H1 (cell line): ENCODE data around the gene GMPR2. TPM values are rescaled to one million over a fixed set of nuclear protein-coding genes. Genes with fewer than 3 reads are reported as not detected.

Source experiments
- BACH1 ChIP-seq: IDR thresholded peaks from 2 replicates; pipeline ENCODE4 v1.6.1; 2012; ENCODE audit warnings: low read length, improper control_type of control experiment
- CEBPB ChIP-seq: IDR thresholded peaks from 2 replicates; pipeline ENCODE4 v1.6.1; 2012; ENCODE audit warnings: low read depth, low read length
- HDAC6 ChIP-seq: IDR thresholded peaks from one replicate; pipeline ENCODE4 v1.7.1; 2012; ENCODE audit warnings: low read depth, mild to moderate bottlenecking, inconsistent platforms, low read length, moderate library complexity
- JUND ChIP-seq: IDR thresholded peaks from 2 replicates; pipeline ENCODE4 v1.6.1; 2011; ENCODE audit warnings: mild to moderate bottlenecking, improper control_type of control experiment, low read length
- PHF8 ChIP-seq: fragments of 200-600 bp; sonication (generic); conservative IDR thresholded peaks from 2 replicates; pipeline ENCODE4 v1.7.1; 2012; ENCODE audit warnings: low read depth, mild to moderate bottlenecking, inconsistent platforms, low read length, moderate library complexity
- RNF2 ChIP-seq: fragments of 200-900, 300-1000 bp; sonication (generic); IDR thresholded peaks from 2 replicates; pipeline ENCODE4 v1.7.1; 2016; ENCODE audit warnings: borderline replicate concordance, low read depth, mild to moderate bottlenecking, antibody characterized with exemption, low read length; ENCODE audit not compliant: poor library complexity, severe bottlenecking; ENCODE audit errors: missing control alignments
- SP4 ChIP-seq: IDR thresholded peaks from 2 replicates; pipeline ENCODE4 v1.6.1; 2012; ENCODE audit warnings: low read length, inconsistent platforms
- TAF1 ChIP-seq: IDR thresholded peaks from 2 replicates; pipeline ENCODE4 v1.6.1; 2011; ENCODE audit warnings: mild to moderate bottlenecking, low read depth, low read length
- TCF12 ChIP-seq: IDR thresholded peaks from 2 replicates; pipeline ENCODE4 v1.6.1; 2011; ENCODE audit warnings: low read depth, mild to moderate bottlenecking, low read length
- polyA plus RNA-seq, 7 experiments: library from polyadenylated mRNA; depleted of rRNA in 3 of 7; stranded (reverse) in 5 of 7; unstranded in 2 of 7; fragments of >200 nt in 5 of 7; fragments of 200-250 nt in 2 of 7; gene quantifications; 1 replicate in 5 of 7; 2 replicates in 1 of 7; 4 replicates in 1 of 7; pipeline versions ENCODE4 v1.2.1 to v1.2.3, GENCODE V29; 2011 to 2013; ENCODE audit warnings: missing spikeins in 2 of 7, mixed read lengths in 2 of 7
- total RNA-seq: library from RNA; stranded (reverse); fragmentation: NEBNext Ultra II Directional; extraction: Animal tissue kit (Norgen Biotek cat#: 25700); gene quantifications from 2 replicates; pipeline ENCODE4 v1.2.1, GENCODE V29; 2021
- TF ChIP-seq, protein P1 (sequence below): IDR thresholded peaks from 2 replicates; pipeline ENCODE4 v1.6.1; 2012; ENCODE audit warnings: low read length, inconsistent platforms
- TF ChIP-seq, protein P2 (sequence below), 3 experiments: IDR thresholded peaks; 1 replicate in 2 of 3; 2 replicates in 1 of 3; pipeline versions ENCODE4 v1.5.1 to v1.6.1; 2011; ENCODE audit warnings: low read length in 3 of 3, mild to moderate bottlenecking in 3 of 3, inconsistent platforms in 2 of 3, low read depth in 1 of 3, moderate library complexity in 1 of 3; ENCODE audit not compliant: insufficient read depth in 1 of 3; ENCODE audit errors: control extremely low read depth in 1 of 3

The GMPR2 gene
- total and polyA plus RNA-seq, 2 of the 8 experiments (the other 6 are each of a cell fraction or from before 2014, with no cell fraction given): 61.6 to 85.3 TPM

DNA sequence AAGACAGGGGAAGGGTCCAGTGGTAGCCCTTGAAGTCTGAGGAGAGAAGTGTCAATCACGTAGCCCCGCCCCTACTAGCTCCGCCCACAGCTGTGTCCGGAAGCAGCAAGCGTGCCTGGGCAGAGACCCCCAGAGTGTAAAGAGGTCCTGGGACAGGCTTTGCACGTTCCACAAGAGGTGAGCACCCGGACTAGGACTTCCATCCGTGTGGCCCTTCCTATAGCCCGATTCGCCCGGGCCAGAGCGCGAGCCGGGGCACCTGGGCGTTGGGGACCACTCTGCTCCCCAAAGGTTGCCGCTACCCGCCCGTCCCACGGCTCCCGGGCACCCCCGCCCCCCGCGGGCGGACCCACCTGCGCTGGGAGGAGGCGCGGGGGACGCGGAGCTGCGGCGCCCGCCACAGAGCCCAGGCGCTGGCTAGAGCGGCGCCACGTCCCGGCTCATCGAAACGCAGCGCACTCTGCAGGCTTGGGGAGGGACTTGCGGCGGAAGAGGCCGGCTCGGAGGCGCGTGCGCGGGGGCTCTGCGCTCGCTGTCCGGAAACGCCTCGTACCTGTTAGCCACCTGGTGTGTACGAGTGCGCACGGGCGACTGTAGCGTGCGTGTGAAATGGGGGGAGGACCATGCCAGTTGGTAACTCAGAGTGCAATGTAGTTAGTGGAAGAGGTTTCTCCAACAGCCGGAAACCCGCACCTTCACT lies 38.6 kb downstream of the GMPR2 start, which contains the start of gene RABGGTA (continued):
- TF ChIP-seq RNF2 (no peak), TAF1 (peak; percentile 80), SP4 (peak; percentile 33; the same call in 1 of the 2 replicates), BACH1 (peak; percentile 35; the same call in 1 of the 2 replicates), TCF12 (0 out of 2 replicates have a peak, but pooled peaks have one; percentile 72), CEBPB (no peak), JUND (peak; percentile 61), HDAC6 (no peak), PHF8 (peak; percentile 99)
- TF ChIP-seq, protein P1, sequence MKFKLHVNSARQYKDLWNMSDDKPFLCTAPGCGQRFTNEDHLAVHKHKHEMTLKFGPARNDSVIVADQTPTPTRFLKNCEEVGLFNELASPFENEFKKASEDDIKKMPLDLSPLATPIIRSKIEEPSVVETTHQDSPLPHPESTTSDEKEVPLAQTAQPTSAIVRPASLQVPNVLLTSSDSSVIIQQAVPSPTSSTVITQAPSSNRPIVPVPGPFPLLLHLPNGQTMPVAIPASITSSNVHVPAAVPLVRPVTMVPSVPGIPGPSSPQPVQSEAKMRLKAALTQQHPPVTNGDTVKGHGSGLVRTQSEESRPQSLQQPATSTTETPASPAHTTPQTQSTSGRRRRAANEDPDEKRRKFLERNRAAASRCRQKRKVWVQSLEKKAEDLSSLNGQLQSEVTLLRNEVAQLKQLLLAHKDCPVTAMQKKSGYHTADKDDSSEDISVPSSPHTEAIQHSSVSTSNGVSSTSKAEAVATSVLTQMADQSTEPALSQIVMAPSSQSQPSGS: no peak
- TF ChIP-seq, protein P2, sequence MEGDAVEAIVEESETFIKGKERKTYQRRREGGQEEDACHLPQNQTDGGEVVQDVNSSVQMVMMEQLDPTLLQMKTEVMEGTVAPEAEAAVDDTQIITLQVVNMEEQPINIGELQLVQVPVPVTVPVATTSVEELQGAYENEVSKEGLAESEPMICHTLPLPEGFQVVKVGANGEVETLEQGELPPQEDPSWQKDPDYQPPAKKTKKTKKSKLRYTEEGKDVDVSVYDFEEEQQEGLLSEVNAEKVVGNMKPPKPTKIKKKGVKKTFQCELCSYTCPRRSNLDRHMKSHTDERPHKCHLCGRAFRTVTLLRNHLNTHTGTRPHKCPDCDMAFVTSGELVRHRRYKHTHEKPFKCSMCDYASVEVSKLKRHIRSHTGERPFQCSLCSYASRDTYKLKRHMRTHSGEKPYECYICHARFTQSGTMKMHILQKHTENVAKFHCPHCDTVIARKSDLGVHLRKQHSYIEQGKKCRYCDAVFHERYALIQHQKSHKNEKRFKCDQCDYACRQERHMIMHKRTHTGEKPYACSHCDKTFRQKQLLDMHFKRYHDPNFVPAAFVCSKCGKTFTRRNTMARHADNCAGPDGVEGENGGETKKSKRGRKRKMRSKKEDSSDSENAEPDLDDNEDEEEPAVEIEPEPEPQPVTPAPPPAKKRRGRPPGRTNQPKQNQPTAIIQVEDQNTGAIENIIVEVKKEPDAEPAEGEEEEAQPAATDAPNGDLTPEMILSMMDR (IDR thresholded peaks at IDR 0.05; ENCODE audit: control extremely low read depth in 1 of 3, insufficient read depth in 1 of 3, low read depth in 1 of 3, low read length in 3 of 3): peak; percentile 87 to 90 (median 90)
